Measurements from ENCODE around the gene LRRC34. TPM values are rescaled to one million over a fixed set of nuclear protein-coding genes. Genes with fewer than 3 reads are reported as not detected.

The LRRC34 gene
- total RNA-seq, 1 experiment from 2014 or later = not detected

DNA sequence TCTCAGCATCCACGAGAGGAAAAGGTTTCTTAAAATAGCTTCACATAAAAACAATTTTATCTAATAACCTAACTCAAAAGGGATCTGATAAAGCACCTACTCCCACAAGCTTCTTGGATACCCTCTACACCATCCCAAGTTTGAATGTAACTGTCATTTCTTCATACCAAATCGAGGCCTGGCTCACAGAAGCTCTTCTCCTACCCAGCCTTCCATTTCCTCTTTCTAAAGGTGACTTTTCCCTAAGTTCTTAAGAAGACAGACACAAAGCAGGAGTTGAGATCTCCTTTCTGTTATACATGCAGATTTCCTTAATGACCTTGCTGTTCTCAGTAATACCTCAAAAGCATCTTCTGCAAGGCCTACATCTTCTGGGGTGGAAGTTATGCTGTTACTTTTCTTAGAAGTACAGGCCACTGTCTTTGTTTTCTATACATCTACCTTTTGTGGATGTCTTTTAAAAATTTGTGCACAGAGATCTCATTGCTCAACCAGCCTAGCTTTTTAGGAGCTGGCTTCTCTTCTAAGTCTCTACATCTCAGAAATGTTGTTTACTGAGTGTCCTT is 3.4 kb downstream of the LRRC34 start:
- POLR2A ChIA-PET = no interaction called here
- no peaks in the 10 kb centered on the region for H3K27me3 Mint-ChIP-seq (ENCODE audit: insufficient read depth, unreplicated experiment)
- no peak for DNase-seq (ENCODE audit: unreplicated experiment)
- H3K36me3 Mint-ChIP-seq (ENCODE audit: insufficient read depth, unreplicated experiment) = no peaks in the 10 kb centered on the region
- H3K4me1 Mint-ChIP-seq (ENCODE audit: insufficient read depth, unreplicated experiment) = peaks cover 6% of the 10 kb centered on the region
- CTCF ChIA-PET = interaction anchor here (0.6 kb wide), 2 partner anchors 15 to 42 kb away, joined by 3 read pairs; no protein-coding TSS in a partner anchor
- intact Hi-C loops (cut with micrococcal nuclease) = no loop called here
- BruUV-seq (replicated peaks) = no TSS peak
- no peak overlapping the region for H3K4me3 Mint-ChIP-seq (ENCODE audit: unreplicated experiment)
- TF ChIP-seq, protein P1, sequence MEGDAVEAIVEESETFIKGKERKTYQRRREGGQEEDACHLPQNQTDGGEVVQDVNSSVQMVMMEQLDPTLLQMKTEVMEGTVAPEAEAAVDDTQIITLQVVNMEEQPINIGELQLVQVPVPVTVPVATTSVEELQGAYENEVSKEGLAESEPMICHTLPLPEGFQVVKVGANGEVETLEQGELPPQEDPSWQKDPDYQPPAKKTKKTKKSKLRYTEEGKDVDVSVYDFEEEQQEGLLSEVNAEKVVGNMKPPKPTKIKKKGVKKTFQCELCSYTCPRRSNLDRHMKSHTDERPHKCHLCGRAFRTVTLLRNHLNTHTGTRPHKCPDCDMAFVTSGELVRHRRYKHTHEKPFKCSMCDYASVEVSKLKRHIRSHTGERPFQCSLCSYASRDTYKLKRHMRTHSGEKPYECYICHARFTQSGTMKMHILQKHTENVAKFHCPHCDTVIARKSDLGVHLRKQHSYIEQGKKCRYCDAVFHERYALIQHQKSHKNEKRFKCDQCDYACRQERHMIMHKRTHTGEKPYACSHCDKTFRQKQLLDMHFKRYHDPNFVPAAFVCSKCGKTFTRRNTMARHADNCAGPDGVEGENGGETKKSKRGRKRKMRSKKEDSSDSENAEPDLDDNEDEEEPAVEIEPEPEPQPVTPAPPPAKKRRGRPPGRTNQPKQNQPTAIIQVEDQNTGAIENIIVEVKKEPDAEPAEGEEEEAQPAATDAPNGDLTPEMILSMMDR (IDR thresholded peaks at IDR 0.05; ENCODE audit: unreplicated experiment) = no peak
- H3K9me3 Mint-ChIP-seq (ENCODE audit: unreplicated experiment) = no peaks in the 10 kb centered on the region
- no peak overlapping the region for H3K27ac Mint-ChIP-seq (ENCODE audit: low read depth, unreplicated experiment)

DNA sequence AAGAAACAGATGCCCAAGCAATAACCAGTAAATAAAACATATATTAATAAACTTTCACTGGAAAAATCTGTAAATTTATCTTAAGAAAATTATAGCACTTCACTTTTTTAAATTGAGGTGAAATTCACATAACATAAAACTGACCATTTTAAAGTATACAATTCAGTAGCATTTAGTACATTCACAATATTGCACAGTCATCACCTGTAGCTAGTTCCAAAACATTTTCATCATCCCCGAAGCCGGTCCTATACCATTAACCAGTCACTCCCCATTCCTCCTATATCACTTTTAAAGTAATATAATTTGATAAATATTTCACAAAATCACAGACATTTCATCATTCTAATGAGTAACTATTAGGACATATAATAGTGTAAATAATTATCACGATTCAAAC is 8.0 kb downstream of the LRRC34 start:
- H3K4me1 Mint-ChIP-seq (ENCODE audit: insufficient read depth, unreplicated experiment) = no peaks in the 10 kb centered on the region
- H3K27me3 Mint-ChIP-seq (ENCODE audit: insufficient read depth, unreplicated experiment) = no peaks in the 10 kb centered on the region
- H3K36me3 Mint-ChIP-seq (ENCODE audit: insufficient read depth, unreplicated experiment) = no peaks in the 10 kb centered on the region
- H3K27ac Mint-ChIP-seq (ENCODE audit: low read depth, unreplicated experiment) = no peak overlapping the region
- CTCF ChIA-PET = interaction anchor here (0.5 kb wide), 1 partner anchor 14 kb away, joined by 3 read pairs; no protein-coding TSS in a partner anchor
- no TSS peak for BruUV-seq (replicated peaks)
- intact Hi-C loops (cut with micrococcal nuclease) = no loop called here
- POLR2A ChIA-PET = no interaction called here
- TF ChIP-seq, protein P1 (IDR thresholded peaks at IDR 0.05; ENCODE audit: unreplicated experiment) = no peak
- no peaks in the 10 kb centered on the region for H3K9me3 Mint-ChIP-seq (ENCODE audit: unreplicated experiment)
- no peak for DNase-seq (ENCODE audit: unreplicated experiment)
- H3K4me3 Mint-ChIP-seq (ENCODE audit: unreplicated experiment) = no peak overlapping the region

GRCh38 chr3:169792359-169792758 is 20.3 kb downstream of the LRRC34 start:
- CTCF ChIA-PET = no interaction called here
- no peaks in the 10 kb centered on the region for H3K27me3 Mint-ChIP-seq (ENCODE audit: insufficient read depth, unreplicated experiment)
- no peak overlapping the region for H3K27ac Mint-ChIP-seq (ENCODE audit: low read depth, unreplicated experiment)
- no peaks in the 10 kb centered on the region for H3K9me3 Mint-ChIP-seq (ENCODE audit: unreplicated experiment)
- intact Hi-C loops (cut with micrococcal nuclease) = no loop called here
- no peaks in the 10 kb centered on the region for H3K4me1 Mint-ChIP-seq (ENCODE audit: insufficient read depth, unreplicated experiment)
- no TSS peak for BruUV-seq (replicated peaks)
- POLR2A ChIA-PET = interaction anchor here (0.7 kb wide), 1 partner anchor 50 kb away, joined by 3 read pairs; no protein-coding TSS in a partner anchor
- TF ChIP-seq, protein P1 (IDR thresholded peaks at IDR 0.05; ENCODE audit: unreplicated experiment) = no peak
- H3K4me3 Mint-ChIP-seq (ENCODE audit: unreplicated experiment) = no peak overlapping the region
- H3K36me3 Mint-ChIP-seq (ENCODE audit: insufficient read depth, unreplicated experiment) = peaks cover 24% of the 10 kb centered on the region
- DNase-seq (ENCODE audit: unreplicated experiment) = no peak

DNA sequence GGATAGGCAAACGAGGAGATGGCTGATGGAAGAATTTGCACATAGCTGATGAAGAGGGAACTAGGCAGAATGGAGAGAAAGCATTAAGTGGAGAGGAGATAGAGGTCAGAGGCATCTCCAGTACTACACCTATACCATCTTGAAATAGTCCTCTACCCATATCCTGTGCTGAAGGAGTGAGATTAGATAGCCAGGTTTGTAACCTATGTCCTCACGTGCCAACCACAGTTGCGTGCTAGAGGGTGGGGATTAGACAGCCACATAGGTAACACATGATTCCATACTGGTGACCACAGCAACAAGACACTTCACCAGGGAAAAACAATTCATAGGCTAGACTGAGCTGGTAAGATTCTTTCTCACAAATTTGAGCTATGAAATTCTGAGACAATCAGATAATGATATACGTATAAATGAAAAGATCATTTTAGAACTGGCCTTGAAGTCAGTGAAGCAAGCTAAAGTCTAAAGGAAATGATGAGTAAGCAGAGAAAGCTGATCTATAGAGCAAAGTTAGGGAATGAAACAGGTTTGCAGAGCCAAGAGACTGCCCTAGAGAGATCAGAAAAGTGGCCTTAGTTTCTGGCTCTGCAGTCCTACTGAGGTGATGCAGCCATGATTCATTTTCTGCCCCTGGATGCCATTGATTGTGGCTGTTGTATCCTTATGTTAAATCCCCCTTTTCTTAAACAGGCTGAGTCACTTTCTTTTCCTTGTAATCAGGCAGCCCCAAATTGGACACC is 21.8 kb downstream of the LRRC34 start:
- H3K36me3 Mint-ChIP-seq (ENCODE audit: insufficient read depth, unreplicated experiment) = peaks cover 39% of the 10 kb centered on the region
- no peaks in the 10 kb centered on the region for H3K27me3 Mint-ChIP-seq (ENCODE audit: insufficient read depth, unreplicated experiment)
- intact Hi-C loops (cut with micrococcal nuclease) = no loop called here
- POLR2A ChIA-PET = interaction anchor here (0.6 to 1.4 kb wide), 3 partner anchors 10 to 224 kb away, joined by 3 read pairs; no protein-coding TSS in a partner anchor
- peak overlapping the region; percentile 14 for H3K27ac Mint-ChIP-seq (ENCODE audit: low read depth, unreplicated experiment)
- no peaks in the 10 kb centered on the region for H3K9me3 Mint-ChIP-seq (ENCODE audit: unreplicated experiment)
- DNase-seq (ENCODE audit: unreplicated experiment) = no peak
- no peak overlapping the region for H3K4me3 Mint-ChIP-seq (ENCODE audit: unreplicated experiment)
- TF ChIP-seq, protein P1 (IDR thresholded peaks at IDR 0.05; ENCODE audit: unreplicated experiment) = no peak
- CTCF ChIA-PET = interaction anchor here (0.6 to 0.7 kb wide), 2 partner anchors 14 to 35 kb away, joined by 3 read pairs; no protein-coding TSS in a partner anchor
- BruUV-seq (replicated peaks) = no TSS peak
- H3K4me1 Mint-ChIP-seq (ENCODE audit: insufficient read depth, unreplicated experiment) = no peaks in the 10 kb centered on the region
